Measurements from ENCODE around the gene RPSA.

The RPSA gene

DNA sequence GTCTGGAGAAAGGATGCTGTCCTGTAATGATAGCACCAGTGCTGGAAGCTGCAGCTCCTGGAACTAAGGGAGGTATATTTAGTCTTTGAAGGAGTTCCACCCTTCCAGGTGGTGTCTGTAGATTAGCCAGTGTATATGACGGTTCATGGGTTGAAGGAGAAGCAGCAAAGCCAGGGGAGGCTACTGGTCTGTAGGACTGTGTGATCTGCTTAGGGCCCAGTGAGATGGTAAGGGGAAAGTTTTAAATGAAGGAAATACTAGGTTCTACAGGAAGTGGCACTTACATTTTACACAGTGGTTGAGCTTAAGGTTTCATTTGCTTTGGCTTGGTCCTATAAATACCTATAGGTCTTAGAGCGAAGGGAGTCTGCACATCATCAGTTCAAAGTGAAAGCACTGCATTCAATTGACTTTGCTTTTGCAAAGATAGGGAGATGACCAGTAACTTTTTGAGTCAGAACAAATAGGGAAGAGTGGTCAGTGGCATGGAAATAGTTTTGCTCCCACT, 17.7 kb upstream of the RPSA start:
- TF ChIP-seq, protein P1, sequence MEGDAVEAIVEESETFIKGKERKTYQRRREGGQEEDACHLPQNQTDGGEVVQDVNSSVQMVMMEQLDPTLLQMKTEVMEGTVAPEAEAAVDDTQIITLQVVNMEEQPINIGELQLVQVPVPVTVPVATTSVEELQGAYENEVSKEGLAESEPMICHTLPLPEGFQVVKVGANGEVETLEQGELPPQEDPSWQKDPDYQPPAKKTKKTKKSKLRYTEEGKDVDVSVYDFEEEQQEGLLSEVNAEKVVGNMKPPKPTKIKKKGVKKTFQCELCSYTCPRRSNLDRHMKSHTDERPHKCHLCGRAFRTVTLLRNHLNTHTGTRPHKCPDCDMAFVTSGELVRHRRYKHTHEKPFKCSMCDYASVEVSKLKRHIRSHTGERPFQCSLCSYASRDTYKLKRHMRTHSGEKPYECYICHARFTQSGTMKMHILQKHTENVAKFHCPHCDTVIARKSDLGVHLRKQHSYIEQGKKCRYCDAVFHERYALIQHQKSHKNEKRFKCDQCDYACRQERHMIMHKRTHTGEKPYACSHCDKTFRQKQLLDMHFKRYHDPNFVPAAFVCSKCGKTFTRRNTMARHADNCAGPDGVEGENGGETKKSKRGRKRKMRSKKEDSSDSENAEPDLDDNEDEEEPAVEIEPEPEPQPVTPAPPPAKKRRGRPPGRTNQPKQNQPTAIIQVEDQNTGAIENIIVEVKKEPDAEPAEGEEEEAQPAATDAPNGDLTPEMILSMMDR (IDR thresholded peaks at IDR 0.05; ENCODE audit: low read length, missing control alignments) = no peak
- no peak for DNase-seq (ENCODE audit: low read depth)
- no peak overlapping the region for H3K4me3 ChIP-seq (replicated peaks; ENCODE audit: low read depth, low read length)

DNA sequence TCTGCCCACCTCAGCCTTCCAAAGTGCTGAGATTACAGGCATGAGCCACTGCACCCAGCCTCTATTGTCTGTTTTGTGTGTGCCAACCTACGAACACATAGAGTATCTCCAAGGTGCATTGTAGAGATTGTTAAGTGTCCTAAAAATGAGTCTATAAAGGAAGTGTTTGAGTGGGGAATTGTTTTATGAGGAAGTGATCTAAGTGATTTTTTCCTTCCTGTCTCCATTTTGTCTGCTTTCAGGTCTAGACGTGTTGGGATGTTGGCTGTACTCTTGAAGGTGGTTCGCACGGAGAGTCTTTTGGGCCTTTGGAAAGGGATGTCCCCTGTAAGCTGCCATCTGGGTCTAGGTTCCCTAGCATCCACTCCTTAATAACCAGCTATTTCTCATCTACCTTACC, 16.3 kb upstream of the RPSA start:
- TF ChIP-seq, protein P1 (IDR thresholded peaks at IDR 0.05; ENCODE audit: low read length, missing control alignments) = no peak

DNA sequence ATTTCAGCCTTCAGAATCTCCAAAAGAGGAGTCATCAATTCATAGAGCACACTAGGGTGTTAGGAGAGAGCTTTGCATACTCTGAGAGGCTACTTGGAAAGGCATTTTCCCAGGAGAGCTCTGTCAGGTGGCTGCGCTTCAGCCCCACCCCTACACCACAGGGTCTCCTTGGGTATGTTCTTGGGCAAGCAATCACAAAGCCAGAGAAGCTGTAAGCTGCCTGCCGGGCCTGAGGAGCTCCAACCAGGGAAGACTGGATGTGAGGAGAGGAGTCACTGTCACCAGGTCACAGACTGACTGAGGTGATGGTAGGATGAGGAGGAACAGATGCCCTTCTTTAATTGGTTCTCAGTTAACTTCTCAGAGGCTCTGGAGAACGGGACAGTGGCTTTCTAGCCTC, 9.8 kb upstream of the RPSA start:
- no peak overlapping the region for H3K4me3 ChIP-seq (replicated peaks; ENCODE audit: low read depth, low read length)
- TF ChIP-seq, protein P1 (IDR thresholded peaks at IDR 0.05; ENCODE audit: low read length, missing control alignments) = no peak
- DNase-seq (ENCODE audit: low read depth) = no peak

More for the DNA sequence above, 16.3 kb upstream of the RPSA start:
- no peak for DNase-seq (ENCODE audit: low read depth)
- H3K4me3 ChIP-seq (replicated peaks; ENCODE audit: low read depth, low read length) = no peak overlapping the region

DNA sequence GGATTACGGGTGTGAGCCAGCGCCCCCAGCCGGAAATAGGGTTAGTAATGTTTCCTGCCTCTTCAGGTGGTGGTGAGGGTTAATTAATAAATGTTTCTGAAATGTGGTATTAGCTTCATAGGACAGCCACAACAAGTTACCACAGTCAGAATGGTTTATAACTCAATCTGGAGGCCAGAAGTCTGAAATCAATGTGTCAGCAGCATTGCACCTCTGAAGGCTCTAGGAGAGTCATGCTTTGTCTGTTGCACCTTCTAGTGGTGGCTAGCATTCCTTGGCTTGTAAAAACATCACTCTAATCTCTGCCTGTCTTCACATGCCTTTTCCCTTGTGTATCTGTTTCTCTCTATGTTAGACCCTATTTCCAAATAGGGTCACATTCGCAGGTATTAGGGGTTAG, 7.8 kb upstream of the RPSA start:
- TF ChIP-seq, protein P1 (IDR thresholded peaks at IDR 0.05; ENCODE audit: low read length, missing control alignments) = no peak
- DNase-seq (ENCODE audit: low read depth) = no peak

DNA sequence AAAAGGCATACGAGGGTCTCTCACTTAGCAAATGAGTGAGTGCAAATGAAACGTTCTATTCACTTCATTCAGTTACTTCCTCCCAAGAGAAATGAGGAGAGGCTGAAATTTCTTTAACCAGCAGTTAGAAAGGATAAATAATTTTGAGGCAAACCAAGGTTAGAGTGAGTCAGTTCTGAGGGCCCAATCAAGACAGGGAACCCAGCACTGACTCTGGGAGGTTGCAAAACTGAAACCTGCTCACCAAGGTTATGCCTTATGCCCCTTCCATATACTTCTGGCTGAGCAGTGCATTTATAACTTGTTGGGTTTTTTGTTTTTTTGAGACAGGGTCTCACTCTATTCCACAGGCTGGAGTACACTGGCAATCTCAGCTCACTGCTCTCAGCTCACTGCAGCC, 4.5 kb upstream of the RPSA start:
- TF ChIP-seq, protein P1 (IDR thresholded peaks at IDR 0.05; ENCODE audit: low read length, missing control alignments) = no peak

More for the DNA sequence above, 7.8 kb upstream of the RPSA start:
- H3K4me3 ChIP-seq (replicated peaks; ENCODE audit: low read depth, low read length) = no peak overlapping the region

DNA sequence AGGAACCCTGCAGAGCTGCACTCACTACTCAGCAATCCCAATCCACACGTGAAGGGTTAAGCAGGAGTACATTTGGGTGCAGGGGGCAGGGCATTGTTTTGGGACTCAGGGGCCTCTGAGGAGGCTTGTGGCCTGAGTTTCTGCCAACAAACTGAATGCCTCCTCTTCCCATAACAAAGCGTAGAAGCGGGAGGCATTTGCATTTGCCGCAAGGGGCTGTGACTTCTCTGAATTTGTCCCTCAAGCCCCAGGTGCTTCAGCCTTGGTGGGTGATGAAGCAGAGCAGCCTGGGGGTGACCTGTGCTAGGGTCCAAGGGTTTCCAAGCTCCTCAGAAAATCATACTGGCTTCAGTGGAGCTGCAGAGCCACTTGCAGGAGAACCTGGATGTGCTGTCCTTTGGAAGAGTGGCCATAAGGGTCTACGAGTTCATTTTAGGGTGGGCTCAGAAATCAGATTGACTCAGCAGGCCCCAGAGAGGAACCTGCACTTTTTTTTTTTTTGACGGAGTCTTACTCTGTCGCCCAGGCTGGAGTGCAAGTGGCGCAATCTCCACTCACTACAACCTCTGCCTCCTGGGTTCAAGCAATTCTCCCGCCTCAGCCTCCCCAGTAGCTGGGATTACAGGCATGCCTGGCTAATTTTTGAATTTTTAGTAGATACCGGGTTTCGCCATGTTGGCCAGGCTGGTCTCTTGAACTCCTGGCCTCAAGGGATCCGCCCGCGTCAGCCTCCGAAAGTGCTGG, 1.4 kb upstream of the RPSA start:
- no peak overlapping the region for H3K4me3 ChIP-seq (replicated peaks; ENCODE audit: low read depth, low read length)
- DNase-seq (ENCODE audit: low read depth) = no peak
- TF ChIP-seq, protein P1 (IDR thresholded peaks at IDR 0.05; ENCODE audit: low read length, missing control alignments) = no peak

More for the DNA sequence above, 4.5 kb upstream of the RPSA start:
- DNase-seq (ENCODE audit: low read depth) = no peak
- no peak overlapping the region for H3K4me3 ChIP-seq (replicated peaks; ENCODE audit: low read depth, low read length)

Measured in fibroblast of pulmonary artery (primary cell).